AG04450 (cell line): ENCODE results near the gene BSPH1. TPM values are rescaled to one million over a fixed set of nuclear protein-coding genes. Genes with fewer than 3 reads are reported as not detected.

Experiments used
- CTCF ChIA-PET: fragments of 300-600, 350-600 bp; formaldehyde crosslinking; extraction: SDS; loops from one replicate; lab custom pipeline; 2022; ENCODE audit warnings: antibody characterized with exemption, inconsistent platforms; lab: Charles Lee
- POLR2A ChIA-PET: fragments of 350-600 bp; formaldehyde crosslinking; extraction: SDS; loops from one replicate; lab custom pipeline; 2021; ENCODE audit warnings: antibody characterized with exemption, inconsistent platforms; lab: Yijun Ruan, JAX
- DNase-seq: peaks from one replicate; pipeline ENCODE4 v3.0.0-alpha.2; 2011; ENCODE audit warnings: low read depth, low spot score
- H3K27ac ChIP-seq: one replicate; pipeline ENCODE4 v1.5.1; 2012; ENCODE audit warnings: low read depth, low read length, control low read depth
- H3K27me3 ChIP-seq: one replicate; pipeline ENCODE4 v1.6.0; 2012; ENCODE audit warnings: low read length; ENCODE audit not compliant: control insufficient read depth, insufficient read depth
- H3K4me3 ChIP-seq: 2 replicates; pipeline ENCODE4 v1.5.1; 2011; ENCODE audit warnings: mild to moderate bottlenecking, low read depth, low read length, control low read depth
- H3K9me3 ChIP-seq: 2 replicates; pipeline ENCODE4 v1.5.1; 2012; ENCODE audit warnings: low read length; ENCODE audit not compliant: control insufficient read depth, insufficient read depth
- polyA minus RNA-seq: library from RNA; depleted of rRNA, polyadenylated mRNA; stranded (reverse); fragments of >200 nt; gene quantifications from 2 replicates; pipeline ENCODE4 v1.2.3, GENCODE V29; 2011; rRNA and poly(A)+ RNA removed
- polyA plus RNA-seq: library from polyadenylated mRNA; depleted of rRNA; stranded (reverse); fragments of >200 nt; gene quantifications from 2 replicates; pipeline ENCODE4 v1.2.3, GENCODE V29; 2011; rRNA removed
- TF ChIP-seq, protein P1 (sequence below): IDR thresholded peaks from 2 replicates; pipeline ENCODE4 v1.5.1; 2011; ENCODE audit warnings: low read depth, low read length, control low read depth, inconsistent platforms

Gene BSPH1, protein sequence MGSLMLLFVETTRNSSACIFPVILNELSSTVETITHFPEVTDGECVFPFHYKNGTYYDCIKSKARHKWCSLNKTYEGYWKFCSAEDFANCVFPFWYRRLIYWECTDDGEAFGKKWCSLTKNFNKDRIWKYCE
- polyA plus RNA-seq (not detected in 2 replicates), polyA minus RNA-seq (not detected in 2 replicates)

DNA sequence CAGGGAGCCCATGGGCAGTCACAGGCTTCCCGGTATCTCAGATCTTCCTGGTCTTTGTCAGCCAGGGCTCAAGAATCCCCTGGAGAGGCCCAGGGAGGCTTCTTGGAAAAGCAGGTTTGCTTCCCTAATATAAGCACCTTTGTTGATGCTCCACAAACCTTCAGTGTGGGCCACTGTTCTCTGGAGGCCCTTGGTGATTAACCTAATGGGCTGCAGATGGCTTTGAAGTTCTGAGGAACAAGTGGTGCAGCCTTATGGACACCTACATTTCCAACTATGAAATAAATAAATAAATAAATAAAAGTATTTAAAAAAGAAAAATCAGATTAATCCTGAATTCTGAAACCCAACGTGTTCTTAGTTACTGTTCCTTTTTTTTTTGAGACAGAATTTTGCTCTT, at the start of gene BSPH1:
BSPH1 (minus strand) TSS at position 101 of the 400 bp plus-strand sequence; CDS start at position 12, 89 bp downstream.
- Histone ChIP-seq H3K9me3 (no peaks in the 10 kb centered on the region), H3K27ac (no peak within 1 kb of the TSS), H3K4me3 (no peak within 1 kb of the TSS), H3K27me3 (peaks cover 4% of the 10 kb centered on the region)
- ChIA-PET POLR2A (no interaction called here), CTCF (no interaction called here)
- TF ChIP-seq, protein P1, sequence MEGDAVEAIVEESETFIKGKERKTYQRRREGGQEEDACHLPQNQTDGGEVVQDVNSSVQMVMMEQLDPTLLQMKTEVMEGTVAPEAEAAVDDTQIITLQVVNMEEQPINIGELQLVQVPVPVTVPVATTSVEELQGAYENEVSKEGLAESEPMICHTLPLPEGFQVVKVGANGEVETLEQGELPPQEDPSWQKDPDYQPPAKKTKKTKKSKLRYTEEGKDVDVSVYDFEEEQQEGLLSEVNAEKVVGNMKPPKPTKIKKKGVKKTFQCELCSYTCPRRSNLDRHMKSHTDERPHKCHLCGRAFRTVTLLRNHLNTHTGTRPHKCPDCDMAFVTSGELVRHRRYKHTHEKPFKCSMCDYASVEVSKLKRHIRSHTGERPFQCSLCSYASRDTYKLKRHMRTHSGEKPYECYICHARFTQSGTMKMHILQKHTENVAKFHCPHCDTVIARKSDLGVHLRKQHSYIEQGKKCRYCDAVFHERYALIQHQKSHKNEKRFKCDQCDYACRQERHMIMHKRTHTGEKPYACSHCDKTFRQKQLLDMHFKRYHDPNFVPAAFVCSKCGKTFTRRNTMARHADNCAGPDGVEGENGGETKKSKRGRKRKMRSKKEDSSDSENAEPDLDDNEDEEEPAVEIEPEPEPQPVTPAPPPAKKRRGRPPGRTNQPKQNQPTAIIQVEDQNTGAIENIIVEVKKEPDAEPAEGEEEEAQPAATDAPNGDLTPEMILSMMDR, result no peak
- DNase-seq, result no peak

DNA sequence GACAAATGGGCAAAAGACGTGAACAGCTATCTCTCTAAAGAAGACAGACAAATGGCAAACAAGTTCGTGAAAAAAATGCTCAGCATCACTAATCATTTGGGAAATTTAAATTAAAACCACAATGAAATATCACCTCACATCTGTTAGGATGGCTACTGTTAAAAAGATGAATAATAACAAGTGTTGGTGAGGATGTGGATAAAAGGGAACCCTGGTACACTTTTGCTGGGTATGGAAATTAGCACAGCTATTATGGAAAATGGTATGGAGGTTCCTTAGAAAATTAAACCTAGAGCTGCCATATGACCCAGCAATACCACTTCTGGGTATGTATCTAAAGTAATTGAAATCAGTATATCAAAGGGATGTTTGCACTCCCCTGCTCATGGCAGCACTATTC, 44.8 kb upstream of the BSPH1 start:
- peaks cover 3% of the 10 kb centered on the region; the same call in 1 of the 2 replicates for H3K9me3 ChIP-seq
- H3K27me3 ChIP-seq, result no peaks in the 10 kb centered on the region
- ChIA-PET CTCF (no interaction called here), POLR2A (no interaction called here)
- no peak overlapping the region for H3K27ac ChIP-seq
- TF ChIP-seq, protein P1, result no peak
- DNase-seq, result no peak
- no peak overlapping the region for H3K4me3 ChIP-seq

DNA sequence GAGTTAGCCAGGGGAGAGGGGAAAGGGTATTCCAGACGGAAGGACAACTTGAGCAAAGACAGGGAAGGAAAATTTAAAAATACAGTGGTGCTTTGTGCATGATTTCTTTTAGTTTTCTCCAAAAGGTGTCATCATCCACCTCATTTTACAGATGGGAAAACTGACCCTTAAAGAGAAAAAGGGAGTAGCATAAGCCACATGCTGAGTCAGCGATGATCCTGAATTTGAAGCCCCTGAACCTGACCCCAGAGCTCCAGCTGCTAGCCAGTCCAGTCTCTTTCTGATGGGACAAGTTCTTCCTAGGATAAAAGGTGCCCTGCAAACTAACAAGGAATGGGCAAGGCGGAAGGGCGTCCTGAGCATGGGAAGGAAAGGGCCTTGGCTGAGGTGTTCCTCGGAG, 41.6 kb upstream of the BSPH1 start:
- H3K9me3 ChIP-seq, result peaks cover 3% of the 10 kb centered on the region; the same call in 1 of the 2 replicates
- no peak overlapping the region for H3K27ac ChIP-seq
- no peak for DNase-seq
- ChIA-PET CTCF (no interaction called here), POLR2A (no interaction called here)
- TF ChIP-seq, protein P1, result no peak
- peaks cover 2% of the 10 kb centered on the region for H3K27me3 ChIP-seq
- H3K4me3 ChIP-seq, result no peak overlapping the region

DNA sequence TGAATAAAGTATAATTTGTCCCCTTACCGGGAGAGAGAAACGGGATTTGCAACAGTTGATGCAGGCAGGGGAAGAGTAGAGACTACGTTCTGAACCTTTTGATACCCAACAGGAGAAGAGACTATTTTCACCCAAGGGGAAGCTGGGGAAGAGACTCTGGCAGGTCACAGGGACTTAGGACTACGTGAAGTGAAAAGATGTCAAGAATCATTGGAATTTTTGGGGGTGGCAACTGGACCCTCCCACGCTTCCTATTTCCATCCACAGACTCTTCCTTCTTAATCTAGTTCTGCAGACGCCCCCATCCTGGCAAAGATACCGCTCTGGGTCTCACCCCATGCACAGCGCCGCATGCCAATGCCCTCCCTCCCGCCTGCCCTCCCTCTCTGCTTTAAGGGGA, 38.1 kb upstream of the BSPH1 start:
- ChIA-PET POLR2A (no interaction called here), CTCF (no interaction called here)
- Histone ChIP-seq H3K4me3 (no peak overlapping the region), H3K27me3 (peaks cover 2% of the 10 kb centered on the region), H3K27ac (no peak overlapping the region), H3K9me3 (no peaks in the 10 kb centered on the region)
- TF ChIP-seq, protein P1, result no peak
- DNase-seq, result no peak

DNA sequence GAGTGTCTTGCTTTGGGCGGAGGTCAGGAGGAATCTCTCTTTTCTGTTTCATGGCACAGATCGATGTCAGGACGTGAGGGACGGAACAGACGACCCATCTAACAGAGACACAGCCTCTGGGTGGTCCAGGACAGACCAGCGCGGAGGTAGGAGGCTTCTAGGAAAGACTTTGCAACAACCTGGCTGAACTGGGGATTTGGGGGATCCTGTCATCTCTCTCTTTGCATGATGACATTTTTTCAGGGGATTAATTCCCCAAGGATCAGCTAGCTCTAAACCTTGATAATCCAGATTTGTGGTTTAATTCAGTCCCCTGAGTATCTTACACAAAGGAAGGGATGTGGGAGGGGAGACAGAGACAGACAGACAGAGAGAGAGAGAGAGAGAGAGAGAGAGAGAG, 37.5 kb upstream of the BSPH1 start:
- no peak overlapping the region for H3K27ac ChIP-seq
- TF ChIP-seq, protein P1, result no peak
- CTCF ChIA-PET, result no interaction called here
- POLR2A ChIA-PET, result no interaction called here
- DNase-seq, result no peak
- peaks cover 2% of the 10 kb centered on the region for H3K27me3 ChIP-seq
- no peak overlapping the region for H3K4me3 ChIP-seq
- H3K9me3 ChIP-seq, result no peaks in the 10 kb centered on the region
